HK-2 (cell line): ENCODE results near the gene LFNG.
A peak's percentile ranks its signal among the peaks of the same experiment; 100 is the strongest.

Source experiments
- DNase-seq: peaks from one replicate; pipeline ENCODE4 v3.0.0-alpha.2; 2018; ENCODE audit not compliant: unreplicated experiment

Gene LFNG

GRCh38 chr7:2519119-2519930 is at the start of gene LFNG:
TSS of gene LFNG (plus strand) at chr7:2519774. CDS start at chr7:2519862, 88 bp downstream.
- DNase-seq, result peak; percentile 87

- no peak for DNase-seq
Measured at GRCh38 chr7:2470204-2471021, 49.2 kb upstream of the LFNG start.

- no peak for DNase-seq
Measured at GRCh38 chr7:2471022-2471329, 48.6 kb upstream of the LFNG start.

- DNase-seq, result no peak
Measured at GRCh38 chr7:2471396-2471795, 48.2 kb upstream of the LFNG start.

GRCh38 chr7:2472739-2473138 is 46.8 kb upstream of the LFNG start:
- DNase-seq, result no peak

GRCh38 chr7:2473496-2474180 is 45.9 kb upstream of the LFNG start:
- no peak for DNase-seq

- DNase-seq, result no peak
Measured at GRCh38 chr7:2474224-2474623, 45.4 kb upstream of the LFNG start.

GRCh38 chr7:2474813-2475677 is 44.5 kb upstream of the LFNG start:
- DNase-seq, result no peak

GRCh38 chr7:2475678-2476015 is 43.9 kb upstream of the LFNG start:
- no peak for DNase-seq

- DNase-seq, result no peak
Measured at GRCh38 chr7:2476298-2476697, 43.3 kb upstream of the LFNG start, which contains the start of gene GRIFIN. TSS of gene GRIFIN (minus strand) at chr7:2476398. CDS start at chr7:2476383, 15 bp downstream.

- DNase-seq, result no peak
Measured at GRCh38 chr7:2476776-2477446, 42.7 kb upstream of the LFNG start.

GRCh38 chr7:2477447-2478398 is 41.9 kb upstream of the LFNG start:
- DNase-seq, result peak; percentile 78

- peak; percentile 69 for DNase-seq
Measured at GRCh38 chr7:2478399-2478785, 41.2 kb upstream of the LFNG start.

GRCh38 chr7:2478800-2479199 is 40.8 kb upstream of the LFNG start:
- no peak for DNase-seq

GRCh38 chr7:2479276-2480069 is 40.1 kb upstream of the LFNG start:
- no peak for DNase-seq

GRCh38 chr7:2480070-2480408 is 39.5 kb upstream of the LFNG start:
- no peak for DNase-seq

- DNase-seq, result no peak
Measured at GRCh38 chr7:2481195-2481594, 38.4 kb upstream of the LFNG start.

GRCh38 chr7:2482725-2483451 is 36.7 kb upstream of the LFNG start:
- no peak for DNase-seq

GRCh38 chr7:2483494-2483893 is 36.1 kb upstream of the LFNG start:
- DNase-seq, result no peak
